HUES48 (cell line): Measurements from ENCODE around the gene FANCC.

Experiments
- H3K27ac ChIP-seq: one replicate; pipeline ENCODE4 v1.7.0; 2013; ENCODE audit warnings: low read depth, low read length, inconsistent platforms
- H3K27me3 ChIP-seq: 2 replicates; pipeline ENCODE4 v1.6.1; 2013; ENCODE audit warnings: mild to moderate bottlenecking, low read length; ENCODE audit not compliant: control insufficient read depth, insufficient read depth
- H3K36me3 ChIP-seq: 2 replicates; pipeline ENCODE4 v1.6.1; 2013; ENCODE audit warnings: low read length; ENCODE audit not compliant: control insufficient read depth, insufficient read depth
- H3K4me1 ChIP-seq: 2 replicates; pipeline ENCODE4 v1.6.1; 2013; ENCODE audit warnings: mild to moderate bottlenecking, low read length; ENCODE audit not compliant: control insufficient read depth, insufficient read depth
- H3K4me3 ChIP-seq: 2 replicates; pipeline ENCODE4 v1.5.1; 2013; ENCODE audit warnings: mild to moderate bottlenecking, low read depth, low read length
- H3K9ac ChIP-seq: 2 replicates; pipeline ENCODE4 v1.6.1; 2013; ENCODE audit warnings: mild to moderate bottlenecking, low read depth, low read length, moderate library complexity
- H3K9me3 ChIP-seq: 2 replicates; pipeline ENCODE4 v1.6.1; 2013; ENCODE audit warnings: low read length; ENCODE audit not compliant: control insufficient read depth, insufficient read depth

FANCC gene

DNA sequence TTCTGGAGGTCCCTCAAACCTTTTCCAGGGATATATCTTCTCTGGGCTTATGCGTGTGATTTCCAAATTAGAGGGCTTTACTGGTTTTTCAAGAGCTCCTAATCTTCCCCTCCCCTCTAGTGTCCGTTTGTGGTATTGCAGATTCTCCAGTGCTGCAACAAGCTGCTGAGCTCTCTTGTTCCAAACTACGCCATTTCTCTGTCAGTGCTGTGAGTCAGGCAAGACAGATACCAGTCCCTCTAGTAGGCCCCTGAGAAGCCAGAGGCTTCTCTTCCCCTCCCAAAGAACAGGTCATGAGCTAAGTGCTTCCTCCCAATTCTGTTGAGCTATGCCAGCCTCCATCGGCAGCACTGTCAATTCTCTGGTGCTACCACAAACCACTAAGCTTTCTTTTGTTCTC, 149.5 kb downstream of the FANCC start:
- H3K9ac ChIP-seq: no peak overlapping the region

DNA sequence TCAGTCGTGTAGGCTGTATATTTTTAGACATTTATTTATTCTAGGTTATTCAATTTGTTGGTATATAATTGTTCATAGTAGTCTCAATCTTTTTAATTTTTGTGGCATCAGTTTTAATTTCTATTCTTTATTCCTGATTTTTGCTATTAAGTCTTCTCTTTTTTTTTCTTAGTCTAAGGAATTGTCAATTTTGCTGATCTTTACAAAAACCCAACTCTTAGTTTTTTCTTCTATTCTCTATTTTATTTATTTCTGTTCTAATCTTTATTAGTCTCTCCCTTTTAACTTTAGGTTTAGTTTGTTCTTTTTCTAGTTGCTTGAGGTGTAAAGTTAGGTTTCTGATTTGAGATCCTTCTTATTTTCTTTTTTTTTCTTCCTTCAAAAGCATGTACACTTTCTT, 152.5 kb downstream of the FANCC start:
- H3K4me3 ChIP-seq: no peak overlapping the region

More for the DNA sequence above, 149.5 kb downstream of the FANCC start:
- Histone ChIP-seq H3K9me3 (no peaks in the 10 kb centered on the region), H3K27ac (peak overlapping the region; percentile 55), H3K36me3 (no peaks in the 10 kb centered on the region; the same call in 1 of the 2 replicates), H3K4me3 (no peak overlapping the region), H3K4me1 (peaks cover 16% of the 10 kb centered on the region), H3K27me3 (no peaks in the 10 kb centered on the region)

DNA sequence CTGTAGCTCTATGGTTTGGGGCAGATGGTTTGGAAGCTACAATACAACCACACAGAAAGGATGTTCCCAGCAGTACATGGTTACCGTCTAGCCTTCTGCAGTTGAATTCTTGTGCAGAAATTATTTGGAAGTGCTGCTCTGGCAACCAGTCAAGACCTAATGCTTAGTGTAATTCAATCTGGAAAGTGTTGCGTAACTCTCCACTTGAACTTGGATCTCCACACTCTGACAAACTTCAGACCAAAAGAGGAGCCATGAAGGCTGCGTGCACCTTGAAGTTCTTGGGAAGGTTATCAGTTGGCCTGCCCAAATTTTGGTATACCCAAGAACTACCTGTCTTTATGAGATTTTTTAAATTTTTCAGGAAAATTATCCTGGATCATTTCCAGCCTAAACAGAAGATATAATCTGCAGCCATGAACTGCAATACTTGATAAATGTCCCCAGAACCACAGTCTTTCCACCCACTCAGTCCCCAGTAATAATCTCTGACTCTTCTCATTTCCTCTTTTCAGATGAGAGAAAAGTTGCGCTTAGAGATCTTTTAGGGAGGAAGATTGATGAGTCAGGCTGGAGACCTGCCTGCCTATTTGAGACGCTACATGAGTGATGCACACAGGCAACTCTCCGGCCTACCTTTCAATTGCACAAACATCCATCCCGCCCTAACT, 159.9 kb downstream of the FANCC start:
- H3K27ac ChIP-seq: no peak overlapping the region
- H3K9me3 ChIP-seq: no peaks in the 10 kb centered on the region
- no peak overlapping the region for H3K4me3 ChIP-seq
- no peaks in the 10 kb centered on the region for H3K36me3 ChIP-seq
- H3K27me3 ChIP-seq: no peaks in the 10 kb centered on the region
- H3K4me1 ChIP-seq: no peaks in the 10 kb centered on the region
- no peak overlapping the region for H3K9ac ChIP-seq

More for the DNA sequence above, 152.5 kb downstream of the FANCC start:
- Histone ChIP-seq H3K9ac (no peak overlapping the region), H3K27me3 (no peaks in the 10 kb centered on the region), H3K9me3 (no peaks in the 10 kb centered on the region), H3K4me1 (peaks cover 3% of the 10 kb centered on the region; the same call in 1 of the 2 replicates), H3K27ac (no peak overlapping the region), H3K36me3 (no peaks in the 10 kb centered on the region; the same call in 1 of the 2 replicates)

DNA sequence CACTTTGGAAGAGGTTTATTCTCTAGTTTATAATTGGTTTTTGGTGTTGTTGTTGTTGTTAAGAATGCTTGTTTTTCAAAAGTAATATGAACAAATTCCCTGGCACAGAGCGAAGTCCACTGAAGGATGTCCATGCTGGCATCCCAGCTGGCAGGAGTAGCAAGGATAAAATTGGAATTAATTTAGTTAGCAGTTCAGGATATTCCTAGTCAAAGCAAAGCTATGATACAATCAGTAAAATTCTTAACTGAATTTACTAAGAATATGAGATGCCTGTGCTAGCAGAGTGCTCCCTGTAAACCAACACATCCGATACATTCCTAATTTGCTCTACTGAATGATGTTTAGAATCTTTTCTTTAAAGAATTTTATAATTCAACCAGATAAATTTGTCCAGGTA, 161.4 kb downstream of the FANCC start:
- Histone ChIP-seq H3K27me3 (no peaks in the 10 kb centered on the region), H3K36me3 (no peaks in the 10 kb centered on the region), H3K4me1 (no peaks in the 10 kb centered on the region), H3K9ac (no peak overlapping the region), H3K27ac (no peak overlapping the region), H3K9me3 (no peaks in the 10 kb centered on the region), H3K4me3 (no peak overlapping the region)

DNA sequence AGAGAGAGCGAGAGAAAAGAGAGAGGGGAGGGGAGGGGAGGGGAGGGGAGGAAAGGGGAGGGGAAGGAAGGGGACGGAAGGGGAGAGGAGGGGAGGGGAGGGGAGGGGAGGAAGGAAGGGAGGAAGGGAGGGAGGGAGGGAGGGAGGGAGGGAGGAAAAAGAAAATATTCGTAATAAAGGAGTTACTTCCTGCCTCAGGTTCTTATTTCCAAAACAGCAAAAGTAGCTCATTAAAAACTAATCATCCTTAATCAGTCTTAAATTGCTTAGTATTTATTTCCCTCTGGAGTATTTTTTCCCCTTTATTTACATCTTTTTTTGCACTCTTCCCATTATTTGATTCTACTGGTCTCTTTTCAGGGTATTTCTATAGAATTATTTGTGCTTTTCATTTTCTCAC, 162.3 kb downstream of the FANCC start:
- Histone ChIP-seq H3K4me1 (no peaks in the 10 kb centered on the region), H3K27me3 (no peaks in the 10 kb centered on the region), H3K9ac (no peak overlapping the region), H3K36me3 (no peaks in the 10 kb centered on the region), H3K4me3 (no peak overlapping the region), H3K9me3 (no peaks in the 10 kb centered on the region), H3K27ac (no peak overlapping the region)

DNA sequence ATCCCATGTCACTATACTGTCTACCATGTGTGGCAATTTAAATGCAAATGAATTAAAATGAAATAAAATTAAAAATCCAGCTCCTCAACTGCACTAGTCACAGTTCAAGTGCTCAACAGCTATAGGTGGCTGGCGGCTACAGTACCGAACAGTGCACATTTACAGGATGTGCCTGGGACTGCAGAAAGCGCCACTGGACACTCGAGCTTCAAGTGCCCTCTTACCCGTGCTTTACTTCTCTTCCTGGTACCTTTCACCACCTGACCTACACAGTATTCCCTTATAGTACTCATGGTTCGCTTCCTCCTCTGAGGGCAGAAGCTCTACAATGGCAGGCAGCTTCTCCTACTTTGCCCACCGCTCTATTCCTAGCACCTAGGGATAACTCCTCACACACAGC, 166.6 kb downstream of the FANCC start:
- Histone ChIP-seq H3K27ac (no peak overlapping the region), H3K4me1 (0 out of 2 replicates have a peak, but pooled peaks cover 2% of the 10 kb centered on the region), H3K27me3 (no peaks in the 10 kb centered on the region), H3K4me3 (no peak overlapping the region), H3K9me3 (no peaks in the 10 kb centered on the region), H3K36me3 (no peaks in the 10 kb centered on the region), H3K9ac (no peak overlapping the region)

DNA sequence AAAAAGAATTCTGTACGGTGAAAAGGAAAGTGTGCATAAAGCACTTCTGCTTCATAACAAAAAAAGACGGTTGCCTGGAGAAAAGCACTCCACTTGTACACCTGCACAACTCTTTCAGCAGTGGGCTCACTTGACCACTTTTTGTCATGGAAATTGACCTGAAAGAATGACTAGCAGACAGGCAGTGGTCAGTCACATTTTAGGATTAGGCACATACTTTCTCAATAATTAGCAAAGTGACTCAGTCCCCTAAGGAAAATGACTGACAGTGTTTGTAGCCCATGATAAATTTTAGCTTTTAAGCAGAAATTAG, 169.3 kb downstream of the FANCC start:
- Histone ChIP-seq H3K4me1 (0 out of 2 replicates have a peak, but pooled peaks cover 2% of the 10 kb centered on the region), H3K9ac (no peak overlapping the region), H3K27me3 (no peaks in the 10 kb centered on the region), H3K4me3 (no peak overlapping the region), H3K36me3 (no peaks in the 10 kb centered on the region), H3K27ac (no peak overlapping the region), H3K9me3 (no peaks in the 10 kb centered on the region)

DNA sequence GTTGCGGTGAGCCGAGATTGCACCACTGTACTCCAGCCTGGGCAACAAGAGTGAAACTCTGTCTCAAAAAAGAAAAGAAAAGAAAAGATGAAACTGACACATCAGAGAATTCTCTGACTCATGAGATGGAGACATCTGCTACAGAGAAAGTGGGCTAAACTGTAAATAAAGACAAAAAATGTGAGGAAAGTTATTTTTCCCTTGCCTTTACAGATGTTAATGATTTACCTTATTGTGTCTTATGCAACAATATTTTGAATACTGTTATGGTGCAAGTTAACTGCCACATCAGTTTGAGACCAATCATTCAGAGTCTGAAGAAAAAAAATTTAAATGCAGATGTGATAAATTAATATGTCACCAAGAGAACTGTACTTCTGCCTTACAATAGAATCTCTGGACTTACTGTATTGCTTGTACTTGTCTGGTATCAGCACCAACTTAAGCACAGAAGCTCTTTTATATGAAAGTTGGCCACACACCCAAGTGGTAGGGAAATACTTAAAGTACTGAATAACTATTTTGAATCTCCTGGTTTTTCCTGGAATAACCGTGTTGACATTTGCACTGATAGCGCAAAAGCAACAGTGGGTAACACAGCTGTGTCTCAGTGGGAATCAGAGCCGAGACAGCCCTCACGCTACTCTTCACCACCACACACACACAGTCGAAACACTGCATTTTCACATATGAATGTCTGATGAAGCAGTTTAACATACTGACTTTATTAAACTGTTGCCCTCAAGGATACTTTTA, 169.9 kb downstream of the FANCC start:
- H3K9ac ChIP-seq: no peak overlapping the region
- 0 out of 2 replicates have a peak, but pooled peaks cover 2% of the 10 kb centered on the region for H3K4me1 ChIP-seq
- no peaks in the 10 kb centered on the region for H3K9me3 ChIP-seq
- H3K27ac ChIP-seq: no peak overlapping the region
- H3K27me3 ChIP-seq: no peaks in the 10 kb centered on the region
- H3K36me3 ChIP-seq: no peaks in the 10 kb centered on the region
- no peak overlapping the region for H3K4me3 ChIP-seq

DNA sequence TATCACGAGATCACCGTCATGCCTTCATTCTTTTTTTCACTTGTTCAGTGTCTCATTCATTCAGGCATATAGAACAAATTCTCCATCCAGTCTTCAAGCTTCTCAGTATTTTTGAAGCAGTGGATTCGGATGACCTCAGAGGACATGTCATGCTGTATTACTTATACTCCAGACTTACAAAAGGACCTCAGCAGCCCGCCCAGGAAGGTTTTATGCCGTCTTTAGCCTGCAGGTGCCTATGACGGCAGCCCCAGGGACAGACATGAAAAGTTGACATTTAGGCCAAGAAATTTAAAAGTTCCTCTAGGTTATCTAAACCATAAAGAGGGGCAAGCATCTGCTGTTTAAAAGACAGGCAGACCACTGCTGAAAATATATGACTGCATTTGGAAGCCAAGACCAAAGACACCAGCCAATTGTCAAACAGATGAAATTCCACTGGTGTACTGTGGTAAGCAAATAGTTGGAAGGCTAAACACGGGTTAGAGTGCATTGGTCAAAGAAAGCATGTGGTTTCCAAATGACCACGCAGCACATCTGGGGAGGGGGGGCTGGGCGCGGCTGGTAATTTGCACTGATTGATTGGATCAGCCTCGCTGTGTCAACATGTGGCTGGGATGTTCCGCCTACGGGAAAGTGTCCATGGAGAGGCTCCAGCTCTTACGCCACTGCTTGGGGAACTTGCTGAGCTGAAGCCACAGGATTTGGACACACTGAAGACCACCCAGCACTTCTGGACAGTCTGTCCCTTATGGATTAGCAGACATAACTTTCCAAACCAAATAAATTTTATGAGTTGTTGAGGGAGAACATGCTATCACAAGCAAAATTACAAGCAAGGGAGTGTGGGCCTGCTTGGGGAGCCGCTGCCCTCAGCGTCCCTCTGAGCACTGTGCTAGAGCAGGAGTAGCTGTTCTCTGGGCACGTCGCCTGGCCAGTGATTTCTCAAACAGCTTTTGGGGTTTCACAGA, 173.6 kb downstream of the FANCC start:
- H3K4me3 ChIP-seq: no peak overlapping the region
- H3K27ac ChIP-seq: no peak overlapping the region
- no peak overlapping the region for H3K9ac ChIP-seq
- no peaks in the 10 kb centered on the region for H3K36me3 ChIP-seq
- H3K27me3 ChIP-seq: no peaks in the 10 kb centered on the region
- H3K4me1 ChIP-seq: peaks cover 2% of the 10 kb centered on the region; the same call in 1 of the 2 replicates
- no peaks in the 10 kb centered on the region for H3K9me3 ChIP-seq

DNA sequence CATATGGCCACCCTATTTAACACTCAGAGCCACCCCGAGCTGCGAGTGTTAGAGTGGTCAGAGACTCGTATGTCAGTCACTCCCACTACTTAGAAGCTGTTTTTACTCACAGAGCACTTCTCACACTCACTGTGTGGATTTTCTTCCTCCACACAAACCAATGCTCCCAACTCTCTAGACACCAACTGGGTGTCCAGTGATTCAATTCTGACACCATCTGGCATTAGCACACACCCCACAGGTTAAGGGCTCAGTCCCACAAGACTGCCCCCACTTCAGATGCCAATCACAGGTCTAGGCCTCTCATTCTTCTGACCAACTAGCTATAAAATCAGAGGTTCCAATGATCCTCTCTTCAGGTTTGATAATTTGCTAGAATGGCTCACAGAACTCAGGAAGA, 174.8 kb downstream of the FANCC start:
- H3K9ac ChIP-seq: no peak overlapping the region
- no peaks in the 10 kb centered on the region; the same call in 1 of the 2 replicates for H3K4me1 ChIP-seq
- no peak overlapping the region for H3K4me3 ChIP-seq
- no peaks in the 10 kb centered on the region for H3K36me3 ChIP-seq
- no peaks in the 10 kb centered on the region for H3K27me3 ChIP-seq
- H3K27ac ChIP-seq: no peak overlapping the region
- no peaks in the 10 kb centered on the region for H3K9me3 ChIP-seq
